Ectodermal cell (in vitro differentiated cells): ENCODE data around the gene XYLT1.

Experiments
- H3K27ac ChIP-seq: 2 replicates; pipeline ENCODE4 v1.7.0; 2013; ENCODE audit warnings: mild to moderate bottlenecking, low read depth, low read length; ENCODE audit not compliant: insufficient read depth, poor library complexity, severe bottlenecking
- H3K27me3 ChIP-seq: 2 replicates; pipeline ENCODE4 v1.7.0; 2013; ENCODE audit warnings: mild to moderate bottlenecking, low read length; ENCODE audit not compliant: insufficient read depth, control insufficient read depth, poor library complexity, severe bottlenecking
- H3K36me3 ChIP-seq: one replicate; pipeline ENCODE4 v1.7.0; 2013; ENCODE audit warnings: low read length; ENCODE audit not compliant: control insufficient read depth, insufficient read depth
- H3K4me1 ChIP-seq: one replicate; pipeline ENCODE4 v1.7.0; 2013; ENCODE audit warnings: low read length; ENCODE audit not compliant: control insufficient read depth, insufficient read depth
- H3K4me3 ChIP-seq: 2 replicates; pipeline ENCODE4 v1.7.0; 2013; ENCODE audit warnings: low read depth, low read length, control low read depth; ENCODE audit not compliant: insufficient read depth
- H3K9me3 ChIP-seq: 2 replicates; pipeline ENCODE4 v1.7.0; 2013; ENCODE audit warnings: mild to moderate bottlenecking, low read length, moderate library complexity; ENCODE audit not compliant: control insufficient read depth
- WGBS, 2 experiments: methylation state at CpG; one replicate each; pipeline ENCODE4 v1.1.7; 2013; ENCODE audit warnings: missing lambda C conversion rate in 2 of 2; 5-methylcytosine and 5-hydroxymethylcytosine counted together

Gene XYLT1

GRCh38 chr16:17282247-17282646, 188.5 kb downstream of the XYLT1 start:
- Histone ChIP-seq H3K4me1 (peaks cover 11% of the 10 kb centered on the region), H3K27ac (no peak overlapping the region), H3K4me3 (no peak overlapping the region), H3K36me3 (no peaks in the 10 kb centered on the region), H3K9me3 (no peaks in the 10 kb centered on the region), H3K27me3 (no peaks in the 10 kb centered on the region)
- WGBS, 2 experiments, result 79 to 88% methylated on average over 5 to 6 of the region's 6 CpGs

- 92 to 96% methylated on average over 7 of the region's 7 CpGs for WGBS, 2 experiments
- no peak overlapping the region for H3K4me3 ChIP-seq
These were observed 189.7 kb downstream of the XYLT1 start for GRCh38 chr16:17281052-17281451.

GRCh38 chr16:17278988-17279387, 191.8 kb downstream of the XYLT1 start:
- 82 to 85% methylated on average over 5 of the region's 5 CpGs for WGBS, 2 experiments
- Histone ChIP-seq H3K4me3 (no peak overlapping the region), H3K27ac (no peak overlapping the region), H3K36me3 (no peaks in the 10 kb centered on the region), H3K9me3 (no peaks in the 10 kb centered on the region), H3K27me3 (no peaks in the 10 kb centered on the region), H3K4me1 (no peaks in the 10 kb centered on the region)

More at GRCh38 chr16:17281052-17281451, 189.7 kb downstream of the XYLT1 start:
- Histone ChIP-seq H3K27ac (no peak overlapping the region), H3K9me3 (no peaks in the 10 kb centered on the region), H3K36me3 (no peaks in the 10 kb centered on the region), H3K27me3 (no peaks in the 10 kb centered on the region), H3K4me1 (peaks cover 5% of the 10 kb centered on the region)

- Histone ChIP-seq H3K36me3 (no peaks in the 10 kb centered on the region), H3K9me3 (no peaks in the 10 kb centered on the region), H3K27ac (no peak overlapping the region), H3K4me1 (no peaks in the 10 kb centered on the region), H3K4me3 (no peak overlapping the region), H3K27me3 (no peaks in the 10 kb centered on the region)
- WGBS, 2 experiments, result 61 to 66% methylated on average over 10 of the region's 10 CpGs
These were observed 192.8 kb downstream of the XYLT1 start for GRCh38 chr16:17277981-17278381.

- H3K27ac ChIP-seq, result no peak overlapping the region
- no peak overlapping the region for H3K4me3 ChIP-seq
- H3K27me3 ChIP-seq, result no peaks in the 10 kb centered on the region
These were observed 194.2 kb downstream of the XYLT1 start for GRCh38 chr16:17276610-17277009.

GRCh38 chr16:17276010-17276530, 194.7 kb downstream of the XYLT1 start:
- Histone ChIP-seq H3K4me3 (no peak overlapping the region), H3K9me3 (no peaks in the 10 kb centered on the region), H3K27ac (no peak overlapping the region), H3K4me1 (peaks cover 3% of the 10 kb centered on the region), H3K27me3 (no peaks in the 10 kb centered on the region), H3K36me3 (no peaks in the 10 kb centered on the region)
- WGBS, 2 experiments, result 92 to 93% methylated on average over 3 to 4 of the region's 4 CpGs

More at GRCh38 chr16:17276610-17277009, 194.2 kb downstream of the XYLT1 start:
- Histone ChIP-seq H3K36me3 (no peaks in the 10 kb centered on the region), H3K9me3 (no peaks in the 10 kb centered on the region), H3K4me1 (no peaks in the 10 kb centered on the region)
- 93 to 95% methylated on average over 10 of the region's 10 CpGs for WGBS, 2 experiments

- Histone ChIP-seq H3K27me3 (no peaks in the 10 kb centered on the region), H3K4me1 (peaks cover 4% of the 10 kb centered on the region), H3K9me3 (no peaks in the 10 kb centered on the region), H3K4me3 (no peak overlapping the region), H3K36me3 (no peaks in the 10 kb centered on the region), H3K27ac (no peak overlapping the region)
- WGBS, 2 experiments, result 88 to 91% methylated on average over 7 to 8 of the region's 9 CpGs
These were observed 195.4 kb downstream of the XYLT1 start for GRCh38 chr16:17275076-17276009.

GRCh38 chr16:17273142-17273561, 197.6 kb downstream of the XYLT1 start:
- Histone ChIP-seq H3K4me1 (peaks cover 4% of the 10 kb centered on the region), H3K36me3 (no peaks in the 10 kb centered on the region), H3K4me3 (no peak overlapping the region), H3K27ac (no peak overlapping the region), H3K27me3 (no peaks in the 10 kb centered on the region), H3K9me3 (no peaks in the 10 kb centered on the region)
- WGBS, 2 experiments, result 83 to 86% methylated on average over 4 of the region's 4 CpGs

- no peak overlapping the region for H3K27ac ChIP-seq
- H3K4me1 ChIP-seq, result peaks cover 4% of the 10 kb centered on the region
- 96 to 97% methylated on average over 10 of the region's 10 CpGs for WGBS, 2 experiments
- no peak overlapping the region for H3K4me3 ChIP-seq
- no peaks in the 10 kb centered on the region for H3K36me3 ChIP-seq
- H3K27me3 ChIP-seq, result no peaks in the 10 kb centered on the region
- H3K9me3 ChIP-seq, result no peaks in the 10 kb centered on the region
These were observed 198.0 kb downstream of the XYLT1 start for GRCh38 chr16:17272716-17273115.

- WGBS, 2 experiments, result 78 to 83% methylated on average over 4 of the region's 4 CpGs
- Histone ChIP-seq H3K36me3 (no peaks in the 10 kb centered on the region), H3K4me3 (no peak overlapping the region), H3K27ac (no peak overlapping the region), H3K9me3 (no peaks in the 10 kb centered on the region), H3K4me1 (peaks cover 4% of the 10 kb centered on the region), H3K27me3 (no peaks in the 10 kb centered on the region)
These were observed 199.1 kb downstream of the XYLT1 start for GRCh38 chr16:17271687-17272086.
